Rectal smooth muscle tissue (tissue), 1 donor: ENCODE data around the gene MPHOSPH9.

Experiments
- H3K27ac ChIP-seq: one replicate; pipeline ENCODE4 v1.7.0; 2013; ENCODE audit warnings: low read depth, low read length, inconsistent platforms
- H3K27me3 ChIP-seq: one replicate; pipeline ENCODE4 v1.7.0; 2013; ENCODE audit warnings: low read length; ENCODE audit not compliant: control insufficient read depth, insufficient read depth
- H3K36me3 ChIP-seq: one replicate; pipeline ENCODE4 v1.7.0; 2013; ENCODE audit warnings: low read length; ENCODE audit not compliant: control insufficient read depth, insufficient read depth
- H3K4me1 ChIP-seq: one replicate; pipeline ENCODE4 v1.7.0; 2013; ENCODE audit warnings: low read length; ENCODE audit not compliant: control insufficient read depth, insufficient read depth
- H3K4me3 ChIP-seq: one replicate; pipeline ENCODE4 v1.7.0; 2013; ENCODE audit warnings: low read length
- H3K9ac ChIP-seq: one replicate; pipeline ENCODE4 v1.7.0; 2013; ENCODE audit warnings: low read length

The MPHOSPH9 gene

GRCh38 chr12:123267991-123268843 lies 35.3 kb upstream of the MPHOSPH9 start:
- no peak overlapping the region for H3K9ac ChIP-seq
- H3K36me3 ChIP-seq = peaks cover 9% of the 10 kb centered on the region
- H3K4me3 ChIP-seq = peak overlapping the region; percentile 24
- peak overlapping the region; percentile 30 for H3K27ac ChIP-seq
- peaks cover 10% of the 10 kb centered on the region for H3K4me1 ChIP-seq
- no peaks in the 10 kb centered on the region for H3K27me3 ChIP-seq

DNA sequence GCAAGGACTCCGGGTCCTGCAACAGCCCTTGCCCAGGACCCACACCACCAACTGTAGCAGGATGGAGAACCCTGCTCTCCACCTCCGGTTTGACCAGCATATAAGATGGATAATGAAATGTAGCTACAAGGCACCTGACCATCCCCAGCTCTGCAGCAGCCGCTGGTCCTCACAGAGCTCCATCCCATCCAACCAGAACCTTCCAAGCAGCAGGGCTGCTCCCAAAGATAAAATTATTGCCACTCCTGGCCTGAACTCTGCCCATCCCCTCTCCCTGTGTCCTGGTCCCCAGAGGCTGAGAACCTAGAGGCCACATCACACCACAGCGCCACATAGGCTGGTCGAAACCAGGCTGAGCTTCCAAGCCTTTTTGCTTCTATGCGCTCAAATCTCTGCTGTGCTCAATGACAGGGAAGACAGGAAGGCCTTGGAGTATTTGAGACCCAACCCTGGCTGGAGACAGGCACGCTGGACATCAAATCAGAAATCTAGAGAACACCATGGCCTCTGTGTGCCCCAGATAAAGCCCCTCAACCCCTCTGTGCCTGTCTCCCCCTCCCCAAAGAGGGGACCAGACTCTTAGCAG lies 34.5 kb upstream of the MPHOSPH9 start:
- H3K4me1 ChIP-seq = peaks cover 9% of the 10 kb centered on the region
- no peak overlapping the region for H3K9ac ChIP-seq
- H3K4me3 ChIP-seq = no peak overlapping the region
- no peaks in the 10 kb centered on the region for H3K27me3 ChIP-seq
- no peak overlapping the region for H3K27ac ChIP-seq
- H3K36me3 ChIP-seq = peaks cover 12% of the 10 kb centered on the region

- H3K27ac ChIP-seq = no peak overlapping the region
- H3K27me3 ChIP-seq = no peaks in the 10 kb centered on the region
- peaks cover 12% of the 10 kb centered on the region for H3K36me3 ChIP-seq
- no peak overlapping the region for H3K9ac ChIP-seq
- peaks cover 6% of the 10 kb centered on the region for H3K4me1 ChIP-seq
- no peak overlapping the region for H3K4me3 ChIP-seq
Observed at GRCh38 chr12:123266679-123267277, 33.8 kb upstream of the MPHOSPH9 start.

GRCh38 chr12:123265851-123266678 lies 33.1 kb upstream of the MPHOSPH9 start:
- H3K36me3 ChIP-seq = peaks cover 12% of the 10 kb centered on the region
- H3K27me3 ChIP-seq = no peaks in the 10 kb centered on the region
- no peak overlapping the region for H3K27ac ChIP-seq
- H3K4me3 ChIP-seq = no peak overlapping the region
- H3K9ac ChIP-seq = no peak overlapping the region
- peaks cover 6% of the 10 kb centered on the region for H3K4me1 ChIP-seq

DNA sequence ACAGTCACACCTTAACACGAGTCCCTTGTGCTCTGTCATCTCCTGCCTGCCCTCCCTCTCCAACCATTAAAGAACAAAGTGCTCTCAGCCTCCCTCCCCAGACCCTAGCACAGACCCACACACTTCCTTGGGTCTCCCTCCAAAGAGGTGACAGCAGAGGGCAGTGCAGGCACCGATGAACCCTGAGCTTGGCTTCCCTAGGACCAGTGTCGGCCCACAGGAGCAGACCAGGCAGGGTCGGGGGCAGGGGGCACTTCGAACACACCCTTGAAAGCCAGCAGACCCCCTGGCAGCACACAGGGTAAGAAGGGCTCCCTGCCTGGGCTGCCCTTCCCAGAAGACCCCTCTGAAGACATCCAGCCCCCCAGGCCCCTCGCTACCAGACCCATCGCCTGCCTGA lies 31.7 kb upstream of the MPHOSPH9 start:
- Histone ChIP-seq H3K36me3 (peaks cover 12% of the 10 kb centered on the region), H3K4me1 (peaks cover 3% of the 10 kb centered on the region), H3K27me3 (no peaks in the 10 kb centered on the region), H3K27ac (no peak overlapping the region), H3K9ac (no peak overlapping the region), H3K4me3 (no peak overlapping the region)

- H3K36me3 ChIP-seq = peaks cover 12% of the 10 kb centered on the region
- peaks cover under 1% of the 10 kb centered on the region for H3K4me1 ChIP-seq
- no peak overlapping the region for H3K9ac ChIP-seq
- no peaks in the 10 kb centered on the region for H3K27me3 ChIP-seq
- no peak overlapping the region for H3K27ac ChIP-seq
- H3K4me3 ChIP-seq = no peak overlapping the region
Observed at GRCh38 chr12:123263196-123263817, 30.4 kb upstream of the MPHOSPH9 start.

DNA sequence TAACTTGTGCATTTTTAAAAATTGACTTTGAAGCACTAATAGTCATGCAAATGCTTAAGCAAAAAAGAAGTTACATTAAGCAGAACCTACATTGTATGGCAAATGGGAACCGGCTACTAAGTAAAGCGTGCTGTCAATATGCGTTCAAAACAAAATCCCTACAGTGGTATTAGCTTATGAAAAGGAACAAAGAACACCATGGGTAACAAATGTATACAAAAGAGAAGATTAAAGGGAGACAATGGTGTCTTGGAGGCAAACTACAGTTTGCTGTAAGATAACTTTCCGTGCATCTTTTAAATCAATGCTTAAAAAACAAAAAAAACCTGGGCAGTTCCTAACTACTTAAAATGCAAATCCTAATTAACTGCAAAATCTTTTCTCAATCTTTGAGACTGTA lies 28.3 kb upstream of the MPHOSPH9 start:
- Histone ChIP-seq H3K9ac (no peak overlapping the region), H3K4me1 (no peaks in the 10 kb centered on the region), H3K27ac (no peak overlapping the region), H3K4me3 (no peak overlapping the region), H3K36me3 (peaks cover 10% of the 10 kb centered on the region), H3K27me3 (no peaks in the 10 kb centered on the region)

- no peak overlapping the region for H3K4me3 ChIP-seq
- H3K36me3 ChIP-seq = peaks cover 16% of the 10 kb centered on the region
- H3K27me3 ChIP-seq = no peaks in the 10 kb centered on the region
- no peak overlapping the region for H3K9ac ChIP-seq
- H3K4me1 ChIP-seq = no peaks in the 10 kb centered on the region
- H3K27ac ChIP-seq = no peak overlapping the region
Observed at GRCh38 chr12:123260081-123260480, 27.1 kb upstream of the MPHOSPH9 start.

- Histone ChIP-seq H3K27me3 (no peaks in the 10 kb centered on the region), H3K4me1 (peaks cover 4% of the 10 kb centered on the region), H3K36me3 (peaks cover 26% of the 10 kb centered on the region), H3K4me3 (no peak overlapping the region), H3K9ac (no peak overlapping the region), H3K27ac (no peak overlapping the region)
Observed at GRCh38 chr12:123258593-123258992, 25.7 kb upstream of the MPHOSPH9 start.

- no peak overlapping the region for H3K27ac ChIP-seq
- H3K27me3 ChIP-seq = no peaks in the 10 kb centered on the region
- peaks cover 23% of the 10 kb centered on the region for H3K36me3 ChIP-seq
- no peak overlapping the region for H3K4me3 ChIP-seq
- peaks cover 4% of the 10 kb centered on the region for H3K4me1 ChIP-seq
- no peak overlapping the region for H3K9ac ChIP-seq
Observed at GRCh38 chr12:123254853-123255446, 22.0 kb upstream of the MPHOSPH9 start.

DNA sequence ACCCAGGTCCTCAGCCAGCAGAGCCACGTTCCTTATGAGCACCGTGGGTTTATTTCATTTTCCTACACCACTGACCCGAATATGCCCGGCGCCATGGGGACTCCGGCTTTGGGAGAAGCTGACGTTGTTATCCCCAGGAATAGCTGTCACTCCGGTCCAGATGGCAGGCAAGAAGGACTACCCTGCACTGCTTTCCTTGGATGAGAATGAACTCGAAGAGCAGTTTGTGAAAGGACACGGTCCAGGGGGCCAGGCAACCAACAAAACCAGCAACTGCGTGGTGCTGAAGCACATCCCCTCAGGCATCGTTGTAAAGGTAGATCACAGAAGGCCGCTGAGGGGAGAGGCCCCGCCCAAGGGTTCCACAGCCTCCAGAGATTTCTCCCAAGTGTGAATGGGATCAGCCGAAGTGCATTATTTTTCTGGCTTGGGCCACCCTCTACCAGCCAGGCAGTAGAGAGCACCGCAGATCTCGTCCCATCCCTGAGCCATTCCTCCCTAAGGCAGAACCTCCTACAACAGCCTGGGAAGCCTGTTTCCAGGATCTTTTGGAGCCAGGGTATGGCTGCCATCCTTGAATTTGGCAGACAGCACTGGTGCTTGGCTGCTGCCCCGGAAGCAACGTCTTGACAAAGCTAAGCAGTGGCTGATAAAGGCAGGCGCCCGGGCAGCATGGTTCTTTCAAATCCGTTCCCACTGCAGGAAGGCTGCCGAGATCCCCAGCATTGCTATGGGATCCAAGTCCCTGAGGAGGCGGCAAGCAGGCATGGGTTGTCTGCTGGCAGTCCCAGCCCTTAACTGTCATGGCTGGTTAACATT lies 20.9 kb upstream of the MPHOSPH9 start:
- Histone ChIP-seq H3K27me3 (no peaks in the 10 kb centered on the region), H3K4me1 (peaks cover 4% of the 10 kb centered on the region), H3K36me3 (peaks cover 23% of the 10 kb centered on the region), H3K4me3 (no peak overlapping the region), H3K9ac (no peak overlapping the region), H3K27ac (no peak overlapping the region)
